Measurements from ENCODE around the gene SHROOM2.

DNA sequence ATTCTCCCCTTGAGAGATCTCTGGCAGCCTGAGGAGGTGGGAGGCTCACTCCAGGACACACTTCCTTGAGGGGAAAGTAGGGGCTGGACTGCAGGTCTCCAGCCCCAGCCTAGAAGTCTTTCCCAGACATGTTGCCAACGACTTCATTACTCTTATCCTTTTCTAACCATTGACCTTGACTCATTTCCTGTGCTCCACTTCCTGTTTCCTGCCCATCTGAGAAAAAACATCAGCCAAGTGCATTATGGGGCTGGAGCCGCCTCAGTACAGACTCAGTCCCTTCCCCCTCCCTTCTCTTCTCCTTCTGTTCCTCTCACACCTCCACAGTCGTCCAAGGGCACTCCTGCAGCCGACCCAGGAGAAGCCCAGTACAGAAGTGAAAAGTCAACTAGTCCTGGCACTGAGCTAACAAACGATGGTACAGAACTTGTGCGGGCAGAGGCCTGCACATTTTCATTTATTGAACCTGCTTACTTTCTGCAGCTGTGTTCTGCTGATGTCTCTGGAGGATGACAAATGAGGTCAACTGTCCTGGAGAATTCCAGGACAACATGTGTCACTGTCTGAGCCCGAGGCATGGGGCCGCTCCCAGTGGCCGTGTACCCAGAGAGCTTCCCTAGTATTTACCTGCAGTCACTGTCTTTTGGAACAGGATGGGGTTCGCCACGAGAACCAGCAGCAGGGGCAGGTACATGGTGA, 40.7 kb upstream of the SHROOM2 start:
- TF ChIP-seq ZIC2 (tag by site-specific recombination; IDR thresholded peaks at IDR 0.05) = no peak
- no peak for TF ChIP-seq ZNF558 (tag by site-specific recombination; IDR thresholded peaks at IDR 0.05)
- TF ChIP-seq CTCF (tag by site-specific recombination; IDR thresholded peaks at IDR 0.05) = no peak
- TF ChIP-seq ZNF324 (tag by site-specific recombination; IDR thresholded peaks at IDR 0.05) = no peak
- TF ChIP-seq ZBTB17 (tag by site-specific recombination; IDR thresholded peaks at IDR 0.05) = no peak
- TF ChIP-seq ZNF768 (tag by site-specific recombination; IDR thresholded peaks at IDR 0.05) = no peak
- TF ChIP-seq MYNN (tag by site-specific recombination; IDR thresholded peaks at IDR 0.05; ENCODE audit: borderline replicate concordance) = no peak
- TF ChIP-seq ZNF302 (tag by site-specific recombination; IDR thresholded peaks at IDR 0.05; ENCODE audit: low read depth) = no peak
- no peak for TF ChIP-seq ZNF341 (tag by site-specific recombination; IDR thresholded peaks at IDR 0.05; ENCODE audit: low read depth)
- TF ChIP-seq, protein P1, sequence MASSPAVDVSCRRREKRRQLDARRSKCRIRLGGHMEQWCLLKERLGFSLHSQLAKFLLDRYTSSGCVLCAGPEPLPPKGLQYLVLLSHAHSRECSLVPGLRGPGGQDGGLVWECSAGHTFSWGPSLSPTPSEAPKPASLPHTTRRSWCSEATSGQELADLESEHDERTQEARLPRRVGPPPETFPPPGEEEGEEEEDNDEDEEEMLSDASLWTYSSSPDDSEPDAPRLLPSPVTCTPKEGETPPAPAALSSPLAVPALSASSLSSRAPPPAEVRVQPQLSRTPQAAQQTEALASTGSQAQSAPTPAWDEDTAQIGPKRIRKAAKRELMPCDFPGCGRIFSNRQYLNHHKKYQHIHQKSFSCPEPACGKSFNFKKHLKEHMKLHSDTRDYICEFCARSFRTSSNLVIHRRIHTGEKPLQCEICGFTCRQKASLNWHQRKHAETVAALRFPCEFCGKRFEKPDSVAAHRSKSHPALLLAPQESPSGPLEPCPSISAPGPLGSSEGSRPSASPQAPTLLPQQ (tag by site-specific recombination; IDR thresholded peaks at IDR 0.05) = no peak
- TF ChIP-seq ZNF521 (tag by site-specific recombination; IDR thresholded peaks at IDR 0.05) = no peak
- TF ChIP-seq ZEB2 (tag by site-specific recombination; IDR thresholded peaks at IDR 0.05) = no peak
- TF ChIP-seq, protein P2, sequence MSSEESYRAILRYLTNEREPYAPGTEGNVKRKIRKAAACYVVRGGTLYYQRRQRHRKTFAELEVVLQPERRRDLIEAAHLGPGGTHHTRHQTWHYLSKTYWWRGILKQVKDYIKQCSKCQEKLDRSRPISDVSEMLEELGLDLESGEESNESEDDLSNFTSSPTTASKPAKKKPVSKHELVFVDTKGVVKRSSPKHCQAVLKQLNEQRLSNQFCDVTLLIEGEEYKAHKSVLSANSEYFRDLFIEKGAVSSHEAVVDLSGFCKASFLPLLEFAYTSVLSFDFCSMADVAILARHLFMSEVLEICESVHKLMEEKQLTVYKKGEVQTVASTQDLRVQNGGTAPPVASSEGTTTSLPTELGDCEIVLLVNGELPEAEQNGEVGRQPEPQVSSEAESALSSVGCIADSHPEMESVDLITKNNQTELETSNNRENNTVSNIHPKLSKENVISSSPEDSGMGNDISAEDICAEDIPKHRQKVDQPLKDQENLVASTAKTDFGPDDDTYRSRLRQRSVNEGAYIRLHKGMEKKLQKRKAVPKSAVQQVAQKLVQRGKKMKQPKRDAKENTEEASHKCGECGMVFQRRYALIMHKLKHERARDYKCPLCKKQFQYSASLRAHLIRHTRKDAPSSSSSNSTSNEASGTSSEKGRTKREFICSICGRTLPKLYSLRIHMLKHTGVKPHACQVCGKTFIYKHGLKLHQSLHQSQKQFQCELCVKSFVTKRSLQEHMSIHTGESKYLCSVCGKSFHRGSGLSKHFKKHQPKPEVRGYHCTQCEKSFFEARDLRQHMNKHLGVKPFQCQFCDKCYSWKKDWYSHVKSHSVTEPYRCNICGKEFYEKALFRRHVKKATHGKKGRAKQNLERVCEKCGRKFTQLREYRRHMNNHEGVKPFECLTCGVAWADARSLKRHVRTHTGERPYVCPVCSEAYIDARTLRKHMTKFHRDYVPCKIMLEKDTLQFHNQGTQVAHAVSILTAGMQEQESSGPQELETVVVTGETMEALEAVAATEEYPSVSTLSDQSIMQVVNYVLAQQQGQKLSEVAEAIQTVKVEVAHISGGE (tag by site-specific recombination; conservative IDR thresholded peaks at IDR 0.05; ENCODE audit: low read depth) = no peak

Measured in HEK293 (cell line).